GM18520 (cell line): ENCODE results near the gene CHAF1A.

ENCODE experiments used
- ATAC-seq: cut with Tn5 transposase; IDR thresholded peaks from one replicate; pipeline ENCODE4 v1.9.1; 2021; ENCODE audit not compliant: unreplicated experiment

Gene CHAF1A

GRCh38 chr19:4402171-4403004 is at the start of gene CHAF1A:
CHAF1A (plus strand) TSS chr19:4402640; CDS start chr19:4402763, 123 bp downstream.
- peak; percentile 82 for ATAC-seq

DNA sequence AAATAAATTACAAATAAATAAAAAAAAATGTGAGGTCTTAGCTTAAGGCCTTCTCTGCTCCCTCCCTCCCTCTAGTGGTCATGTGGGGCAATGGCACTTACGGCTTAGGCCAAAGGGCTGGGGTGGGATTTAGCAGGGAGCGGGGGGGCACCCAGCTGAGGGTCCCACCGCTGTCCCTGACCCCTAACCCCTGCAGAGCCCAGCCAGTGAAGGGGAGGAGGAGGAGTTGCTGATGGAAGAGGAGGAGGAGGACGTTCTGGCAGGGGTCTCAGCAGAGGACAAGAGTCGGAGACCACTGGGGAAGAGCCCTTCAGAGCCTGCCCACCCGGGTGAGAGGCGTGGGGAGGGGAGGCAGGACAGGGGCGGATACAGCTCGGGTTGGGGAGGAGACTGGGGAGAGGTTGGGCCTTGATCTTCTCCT is 49.7 kb upstream of the CHAF1A start:
- ATAC-seq: no peak

GRCh38 chr19:4354282-4354681 is 48.2 kb upstream of the CHAF1A start:
- no peak for ATAC-seq

GRCh38 chr19:4354897-4355296 is 47.5 kb upstream of the CHAF1A start:
- no peak for ATAC-seq

- ATAC-seq: no peak
These were observed 45.2 kb upstream of the CHAF1A start for GRCh38 chr19:4357095-4357797.

DNA sequence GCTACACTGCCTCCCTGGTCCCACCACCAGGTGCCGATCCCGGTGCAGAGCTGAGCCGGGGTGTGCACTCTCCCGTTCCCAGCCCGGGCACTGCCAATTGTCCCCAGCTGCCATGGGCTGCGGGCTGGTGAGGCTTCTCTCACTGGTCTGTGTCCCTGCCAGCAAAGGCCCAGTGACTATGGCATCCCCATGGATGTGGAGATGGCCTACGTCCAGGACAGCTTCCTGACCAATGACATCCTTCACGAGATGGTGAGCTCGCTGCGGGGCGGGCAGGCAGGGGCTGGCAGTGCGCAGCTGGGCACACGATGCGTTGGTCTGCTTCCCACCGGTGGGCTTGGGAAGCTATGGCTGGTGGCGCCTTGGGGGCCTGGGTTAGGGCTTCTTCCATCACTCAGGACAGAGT is 44.5 kb upstream of the CHAF1A start:
- ATAC-seq: no peak

GRCh38 chr19:4358709-4359626 is 43.5 kb upstream of the CHAF1A start:
- no peak for ATAC-seq

GRCh38 chr19:4359627-4360000 is 42.8 kb upstream of the CHAF1A start:
- no peak for ATAC-seq

GRCh38 chr19:4360081-4360569 is 42.3 kb upstream of the CHAF1A start:
- no peak for ATAC-seq

DNA sequence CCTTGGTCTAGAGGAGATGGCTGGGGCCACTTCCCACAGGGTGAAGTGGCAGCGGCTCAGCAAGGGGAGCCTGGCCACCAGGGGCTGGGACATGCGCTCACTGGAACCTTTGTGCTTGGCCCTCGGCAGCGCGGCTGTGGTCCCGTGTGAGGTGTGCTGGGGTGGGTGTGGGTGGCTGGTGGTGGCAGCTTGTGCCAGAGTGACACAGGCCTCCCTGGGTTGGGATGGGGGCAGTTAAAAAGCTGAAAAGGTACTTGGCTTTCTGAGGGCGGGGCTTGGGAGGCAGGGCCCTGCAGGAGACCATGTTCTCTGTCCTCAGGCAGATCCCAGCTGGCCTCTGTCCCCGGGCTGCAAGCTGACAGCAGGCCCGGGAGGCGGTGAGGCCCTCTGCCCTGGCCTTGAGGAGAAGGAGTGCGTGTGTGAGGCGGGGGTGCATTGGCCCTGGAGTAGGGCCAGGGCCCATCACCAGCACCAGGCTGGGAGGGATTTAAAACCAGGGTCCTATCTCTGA is 41.7 kb upstream of the CHAF1A start:
- ATAC-seq: no peak

DNA sequence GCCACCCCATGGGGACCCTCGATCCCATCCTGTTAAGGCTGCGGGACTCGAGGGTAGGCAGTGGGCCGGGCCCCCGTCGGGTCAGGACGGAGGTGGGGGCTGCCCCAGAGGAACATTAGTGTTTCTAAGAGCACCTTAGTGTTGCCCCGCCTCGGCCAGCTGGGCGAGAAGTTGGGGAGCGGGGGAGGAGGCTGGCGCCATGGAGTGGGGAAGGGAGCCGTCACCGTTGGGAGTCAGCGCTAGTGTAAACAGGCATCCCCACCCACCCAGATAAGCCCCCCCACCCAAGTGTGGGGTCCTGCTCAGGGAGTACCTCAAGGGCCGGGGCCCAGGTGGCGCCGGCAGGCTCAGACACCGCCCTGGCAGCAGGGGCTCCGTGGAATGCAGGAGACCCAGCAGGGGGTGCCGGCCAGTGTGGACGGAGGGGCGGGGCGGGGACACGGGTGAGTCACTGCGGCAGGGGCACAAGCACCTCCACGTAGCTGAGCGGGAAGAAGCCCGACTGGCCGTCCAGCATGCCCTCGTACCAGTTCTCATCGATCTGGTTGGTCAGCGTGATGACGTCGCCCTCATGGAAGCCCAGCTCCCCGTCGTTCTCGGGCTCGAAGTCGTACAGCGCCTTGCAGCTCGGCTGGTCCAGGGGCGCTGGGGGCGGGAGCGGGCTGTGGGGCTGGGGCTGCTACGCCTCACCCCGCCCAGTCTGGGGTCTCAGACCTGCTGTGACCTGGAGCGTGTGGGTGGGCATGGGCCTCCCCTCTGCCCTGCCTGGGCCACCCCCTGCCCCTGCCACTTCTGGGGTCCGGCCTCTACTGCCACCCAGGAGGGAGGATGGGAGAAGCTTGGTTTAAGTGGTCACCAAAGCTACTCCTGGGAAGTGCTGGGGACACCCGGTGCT is 41.0 kb upstream of the CHAF1A start:
- ATAC-seq: no peak

DNA sequence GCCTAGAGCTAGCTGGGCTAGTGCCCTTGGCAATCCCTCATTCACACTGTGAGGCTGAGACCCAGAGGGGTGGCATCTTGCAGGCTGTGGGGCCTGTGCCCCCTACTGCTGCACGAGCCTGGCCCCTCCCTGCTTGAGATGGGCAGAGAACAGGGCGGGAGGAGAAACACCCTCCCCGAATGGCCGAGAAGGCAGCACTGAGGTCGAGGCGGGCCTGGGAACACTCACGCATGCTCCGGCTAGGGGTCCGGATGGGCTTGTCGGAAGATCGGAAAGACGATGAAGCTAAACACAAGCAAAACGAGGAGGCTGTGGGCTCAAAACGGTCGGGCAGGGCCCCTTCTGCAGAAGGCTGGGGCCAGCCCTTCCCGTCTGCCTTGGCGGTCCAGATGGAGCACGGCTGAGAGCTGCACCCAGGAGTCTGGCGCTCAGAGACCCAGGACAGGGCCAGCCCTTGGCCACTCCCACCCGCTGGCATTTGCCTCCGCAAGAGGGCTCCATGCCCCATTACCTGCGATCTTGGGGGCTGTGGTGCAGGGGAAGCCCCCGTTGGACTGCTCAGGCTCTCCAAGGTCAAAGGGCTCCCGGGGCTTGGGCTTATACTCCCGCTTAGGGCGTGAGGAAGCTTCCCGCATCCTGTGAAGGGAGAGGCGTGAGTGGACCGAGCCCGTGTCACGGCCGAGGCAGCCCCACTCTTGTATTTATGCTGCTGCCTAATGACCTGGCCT is 40.2 kb upstream of the CHAF1A start:
- ATAC-seq: no peak

GRCh38 chr19:4362831-4363545 is 39.5 kb upstream of the CHAF1A start:
- no peak for ATAC-seq

DNA sequence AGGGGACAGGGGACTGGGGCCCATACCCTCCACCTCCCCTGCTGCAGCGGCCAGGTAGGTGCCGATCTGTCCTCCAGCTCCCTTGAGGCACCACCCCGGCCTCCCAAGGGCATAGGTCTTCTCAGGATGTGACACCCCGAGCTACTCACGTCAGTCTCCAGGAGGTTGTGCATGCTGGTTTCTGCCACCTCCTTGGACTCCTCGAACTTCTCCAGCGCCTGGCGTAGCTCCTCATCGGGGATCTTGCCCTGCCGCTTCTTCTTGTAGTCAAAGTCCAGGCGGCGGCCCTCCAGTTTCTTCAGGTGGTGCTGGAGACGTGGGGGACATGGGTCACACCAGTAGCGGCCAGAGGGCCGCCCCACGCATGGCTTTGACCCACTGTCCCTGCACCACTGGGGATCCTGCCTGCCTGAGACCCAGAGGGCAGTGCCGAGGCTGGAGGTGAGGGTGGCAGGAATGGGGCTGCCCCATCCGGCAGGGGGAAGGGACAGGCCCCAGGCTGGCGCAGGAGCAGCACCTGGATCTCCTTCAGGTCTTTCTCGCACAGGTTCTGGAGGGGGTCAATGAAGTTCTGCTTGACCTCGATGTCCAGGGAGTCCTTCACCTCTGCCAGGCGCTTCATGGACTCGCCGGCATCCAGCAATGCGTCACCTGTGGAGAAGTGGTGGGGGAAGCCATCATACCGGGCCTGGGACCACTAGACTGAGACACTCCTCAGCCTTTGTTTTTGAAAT is 38.7 kb upstream of the CHAF1A start:
- ATAC-seq: no peak

GRCh38 chr19:4365341-4365740 is 37.1 kb upstream of the CHAF1A start:
- no peak for ATAC-seq

DNA sequence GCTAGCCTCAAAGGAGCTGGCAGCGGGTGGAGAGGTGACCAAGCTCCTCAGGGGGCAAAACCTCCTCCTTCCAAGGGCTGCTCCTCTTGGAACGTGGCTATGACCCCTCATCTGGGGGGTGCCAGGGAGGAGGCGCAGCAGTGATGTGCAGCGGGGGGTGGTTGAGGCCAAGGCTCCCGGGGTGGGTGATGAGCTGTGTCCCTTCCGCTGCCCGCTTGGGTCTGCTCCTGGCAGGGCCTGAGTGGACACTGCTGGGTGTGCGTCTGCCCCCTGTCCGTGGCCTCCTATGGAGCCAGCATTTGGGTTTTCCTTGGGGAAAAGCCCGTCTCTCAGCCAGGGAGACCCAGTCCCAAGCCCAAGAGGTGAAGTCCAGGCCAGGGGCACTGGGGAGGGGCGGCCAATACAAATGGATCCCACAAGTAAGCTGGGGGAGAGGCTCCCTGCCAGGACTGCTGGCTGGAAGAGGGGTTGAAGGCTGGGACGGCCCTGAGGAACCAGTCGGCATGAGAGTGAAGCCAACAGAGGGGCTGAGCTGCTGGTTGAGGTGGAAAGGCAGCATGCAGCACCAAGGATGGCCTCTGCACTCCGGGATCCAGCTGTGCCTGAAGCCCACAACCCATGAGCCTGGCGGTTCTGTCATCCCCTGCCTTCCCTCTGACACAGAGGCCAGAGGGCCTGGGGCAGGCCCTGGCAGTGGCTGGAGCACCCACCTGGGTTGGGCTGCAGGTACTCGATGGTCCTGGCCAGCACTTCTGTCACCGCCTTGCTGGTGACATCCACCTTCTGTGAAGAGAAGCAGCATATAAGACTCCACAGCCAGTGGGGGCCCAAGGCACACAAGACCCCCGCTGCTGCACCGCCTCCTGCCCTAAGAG is 36.4 kb upstream of the CHAF1A start:
- no peak for ATAC-seq
